Activated T-helper 1 cell treated with anti-CD3 and anti-CD28 coated beads, Interleukin-12 subunit alpha, Interleukin-12 subunit beta, Interleukin-2, Interleukin-4 antibody, amounts not matched to agents 30 ng/mL and 10 ng/mL and 1 ng/mL, durations not matched to agents 14 hours and 24 hours and 36 hours (primary cell): ENCODE data around the gene RNF220. TPM values are rescaled to one million over a fixed set of nuclear protein-coding genes. Genes with fewer than 3 reads are reported as not detected.

Experiments used
- DNase-seq: peaks from one replicate; pipeline ENCODE4 v3.0.0; 2021; ENCODE audit warnings: low spot score
- H3K27ac Mint-ChIP-seq: one replicate; pipeline ENCODE4 v1.8.0; 2021; ENCODE audit warnings: mild to moderate bottlenecking, mixed read lengths
- H3K27me3 Mint-ChIP-seq: one replicate; pipeline ENCODE4 v1.8.0; 2022; ENCODE audit warnings: mild to moderate bottlenecking, moderate library complexity, mixed read lengths; ENCODE audit not compliant: insufficient read depth
- H3K36me3 Mint-ChIP-seq: one replicate; pipeline ENCODE4 v1.8.0; 2021; ENCODE audit warnings: low read depth, mixed read lengths
- H3K4me1 Mint-ChIP-seq: one replicate; pipeline ENCODE4 v1.8.0; 2021; ENCODE audit warnings: low read depth, mixed read lengths
- H3K4me3 Mint-ChIP-seq: one replicate; pipeline ENCODE4 v1.8.0; 2021; ENCODE audit warnings: mild to moderate bottlenecking, moderate library complexity, mixed read lengths
- H3K9me3 Mint-ChIP-seq: one replicate; pipeline ENCODE4 v1.8.0; 2021; ENCODE audit warnings: mixed read lengths
- intact Hi-C: fragments of 100-400 bp; cut with micrococcal nuclease; formaldehyde crosslinking; loops from one replicate; pipeline ENCODE4 v1.15.1; 2024
- total RNA-seq: library from RNA; stranded (reverse); gene quantifications from 2 replicates; pipeline ENCODE4 v1.2.3, GENCODE V29; 2022

RNF220 gene
- total RNA-seq, 1 donor from 2014 or later: 103 TPM

- no peak for DNase-seq
- H3K9me3 Mint-ChIP-seq: no peaks in the 10 kb centered on the region
- no peak overlapping the region for H3K4me3 Mint-ChIP-seq
- peaks cover 15% of the 10 kb centered on the region for H3K27me3 Mint-ChIP-seq
- no peaks in the 10 kb centered on the region for H3K36me3 Mint-ChIP-seq
- no peak overlapping the region for H3K27ac Mint-ChIP-seq
- intact Hi-C loops: no loop called here
- peaks cover 11% of the 10 kb centered on the region for H3K4me1 Mint-ChIP-seq
These were observed 129.7 kb downstream of the RNF220 start for GRCh38 chr1:44534771-44535170.

- no peak for DNase-seq
- H3K4me1 Mint-ChIP-seq: peaks cover 11% of the 10 kb centered on the region
- no peak overlapping the region for H3K27ac Mint-ChIP-seq
- H3K36me3 Mint-ChIP-seq: no peaks in the 10 kb centered on the region
- H3K9me3 Mint-ChIP-seq: no peaks in the 10 kb centered on the region
- peaks cover 14% of the 10 kb centered on the region for H3K27me3 Mint-ChIP-seq
- intact Hi-C loops: no loop called here
- H3K4me3 Mint-ChIP-seq: no peak overlapping the region
These were observed 131.5 kb downstream of the RNF220 start for GRCh38 chr1:44536357-44537209.

- no peaks in the 10 kb centered on the region for H3K36me3 Mint-ChIP-seq
- H3K4me3 Mint-ChIP-seq: no peak overlapping the region
- no peak for DNase-seq
- peaks cover 3% of the 10 kb centered on the region for H3K4me1 Mint-ChIP-seq
- H3K9me3 Mint-ChIP-seq: no peaks in the 10 kb centered on the region
- peaks cover 10% of the 10 kb centered on the region for H3K27me3 Mint-ChIP-seq
- no peak overlapping the region for H3K27ac Mint-ChIP-seq
- intact Hi-C loops: no loop called here
These were observed 132.5 kb downstream of the RNF220 start for GRCh38 chr1:44537538-44537937.

- H3K27ac Mint-ChIP-seq: no peak overlapping the region
- intact Hi-C loops: no loop called here
These were observed 132.9 kb downstream of the RNF220 start for GRCh38 chr1:44537956-44538355.

GRCh38 chr1:44539991-44540730 lies 135.1 kb downstream of the RNF220 start:
- peaks cover 9% of the 10 kb centered on the region for H3K27me3 Mint-ChIP-seq
- intact Hi-C loops: no loop called here

More at GRCh38 chr1:44537956-44538355, 132.9 kb downstream of the RNF220 start:
- Mint-ChIP-seq H3K4me1 (no peaks in the 10 kb centered on the region), H3K4me3 (no peak overlapping the region), H3K36me3 (no peaks in the 10 kb centered on the region), H3K27me3 (peaks cover 10% of the 10 kb centered on the region), H3K9me3 (no peaks in the 10 kb centered on the region)
- DNase-seq: no peak

GRCh38 chr1:44542420-44543063 lies 137.5 kb downstream of the RNF220 start:
- Mint-ChIP-seq H3K9me3 (no peaks in the 10 kb centered on the region), H3K4me1 (no peaks in the 10 kb centered on the region), H3K4me3 (no peak overlapping the region), H3K27ac (no peak overlapping the region), H3K36me3 (no peaks in the 10 kb centered on the region), H3K27me3 (peaks cover 12% of the 10 kb centered on the region)
- intact Hi-C loops: no loop called here
- DNase-seq: no peak

More at GRCh38 chr1:44539991-44540730, 135.1 kb downstream of the RNF220 start:
- DNase-seq: no peak
- Mint-ChIP-seq H3K36me3 (no peaks in the 10 kb centered on the region), H3K4me3 (no peak overlapping the region), H3K4me1 (no peaks in the 10 kb centered on the region), H3K27ac (no peak overlapping the region), H3K9me3 (no peaks in the 10 kb centered on the region)

GRCh38 chr1:44543064-44543744 lies 138.1 kb downstream of the RNF220 start:
- Mint-ChIP-seq H3K36me3 (no peaks in the 10 kb centered on the region), H3K27ac (no peak overlapping the region), H3K27me3 (peaks cover 12% of the 10 kb centered on the region), H3K4me1 (no peaks in the 10 kb centered on the region), H3K4me3 (no peak overlapping the region), H3K9me3 (no peaks in the 10 kb centered on the region)
- DNase-seq: no peak
- intact Hi-C loops: no loop called here

- intact Hi-C loops: no loop called here
- no peak overlapping the region for H3K27ac Mint-ChIP-seq
- H3K27me3 Mint-ChIP-seq: peaks cover 12% of the 10 kb centered on the region
- no peaks in the 10 kb centered on the region for H3K9me3 Mint-ChIP-seq
- DNase-seq: no peak
- H3K4me1 Mint-ChIP-seq: no peaks in the 10 kb centered on the region
- no peaks in the 10 kb centered on the region for H3K36me3 Mint-ChIP-seq
- H3K4me3 Mint-ChIP-seq: no peak overlapping the region
These were observed 138.7 kb downstream of the RNF220 start for GRCh38 chr1:44543786-44544185.

GRCh38 chr1:44544960-44545359 lies 139.9 kb downstream of the RNF220 start:
- Mint-ChIP-seq H3K27ac (no peak overlapping the region), H3K9me3 (no peaks in the 10 kb centered on the region), H3K27me3 (peaks cover 10% of the 10 kb centered on the region)

GRCh38 chr1:44545961-44546360 lies 140.9 kb downstream of the RNF220 start:
- H3K27ac Mint-ChIP-seq: no peak overlapping the region
- H3K4me3 Mint-ChIP-seq: no peak overlapping the region
- DNase-seq: no peak
- H3K4me1 Mint-ChIP-seq: no peaks in the 10 kb centered on the region
- no peaks in the 10 kb centered on the region for H3K9me3 Mint-ChIP-seq
- intact Hi-C loops: no loop called here
- H3K27me3 Mint-ChIP-seq: peaks cover 7% of the 10 kb centered on the region
- no peaks in the 10 kb centered on the region for H3K36me3 Mint-ChIP-seq

More at GRCh38 chr1:44544960-44545359, 139.9 kb downstream of the RNF220 start:
- intact Hi-C loops: no loop called here
- no peak for DNase-seq
- Mint-ChIP-seq H3K4me1 (no peaks in the 10 kb centered on the region), H3K4me3 (no peak overlapping the region), H3K36me3 (no peaks in the 10 kb centered on the region)

- Mint-ChIP-seq H3K27me3 (peaks cover 7% of the 10 kb centered on the region), H3K27ac (no peak overlapping the region), H3K9me3 (no peaks in the 10 kb centered on the region), H3K36me3 (no peaks in the 10 kb centered on the region), H3K4me3 (no peak overlapping the region), H3K4me1 (no peaks in the 10 kb centered on the region)
- intact Hi-C loops: no loop called here
- DNase-seq: no peak
These were observed 141.5 kb downstream of the RNF220 start for GRCh38 chr1:44546403-44547053.

GRCh38 chr1:44547361-44547760 lies 142.3 kb downstream of the RNF220 start:
- no peak overlapping the region for H3K27ac Mint-ChIP-seq
- H3K4me1 Mint-ChIP-seq: no peaks in the 10 kb centered on the region
- peaks cover 9% of the 10 kb centered on the region for H3K27me3 Mint-ChIP-seq
- no peaks in the 10 kb centered on the region for H3K9me3 Mint-ChIP-seq
- no peaks in the 10 kb centered on the region for H3K36me3 Mint-ChIP-seq
- H3K4me3 Mint-ChIP-seq: no peak overlapping the region
- no peak for DNase-seq
- intact Hi-C loops: no loop called here
